Measurements from ENCODE around the gene ERCC5. TPM values are rescaled to one million over a fixed set of nuclear protein-coding genes. Genes with fewer than 3 reads are reported as not detected.

ERCC5 gene
- polyA plus RNA-seq, 1 donor (not counting 4 experiments of a cell fraction or from before 2014, with no cell fraction given), result 40.3 TPM

GRCh38 chr13:102875256-102875655, 29.4 kb downstream of the ERCC5 start:
- no peaks in the 10 kb centered on the region for H3K9me3 ChIP-seq (ENCODE audit: control insufficient read depth, low read depth, low read length)
- DNase-seq (ENCODE audit: low read depth, low spot score), result no peak
- peaks cover 4% of the 10 kb centered on the region for H3K79me2 ChIP-seq (ENCODE audit: control insufficient read depth, insufficient read depth, low read length)
- no peaks in the 10 kb centered on the region for H3K9me1 ChIP-seq (ENCODE audit: control insufficient read depth, extremely low read depth, insufficient read depth, low read length)
- peaks cover 6% of the 10 kb centered on the region for H3K4me1 ChIP-seq (ENCODE audit: control insufficient read depth, extremely low read depth, insufficient read depth, low read length)
- dilution Hi-C loops (cut with MboI; ENCODE audit: extremely low pct_ligation_motif_present, low sequenced_read_pairs), result no loop called here
- H4K20me1 ChIP-seq (ENCODE audit: control insufficient read depth, extremely low read depth, insufficient read depth, low read length), result no peaks in the 10 kb centered on the region
- FAIRE-seq, result no peak
- H3K9ac ChIP-seq (ENCODE audit: control insufficient read depth, extremely low read depth, insufficient read depth, low read length), result no peak overlapping the region
- TF ChIP-seq CTCF (optimal IDR thresholded peaks at IDR 0.05 in 1 of 3, IDR thresholded peaks at IDR 0.05 in 1 of 3, conservative IDR thresholded peaks at IDR 0.05 in 1 of 3; ENCODE audit: extremely low read depth in 1 of 3, insufficient read depth in 2 of 3, low read length in 3 of 3) (no peak), EZH2 (IDR thresholded peaks at IDR 0.05; ENCODE audit: low read length) (no peak)
- H3K4me3 ChIP-seq (ENCODE audit: control insufficient read depth in 2 of 3, extremely low read depth in 1 of 3, insufficient read depth in 2 of 3, low read depth in 1 of 3, low read length in 3 of 3), result no peak overlapping the region
- no peak overlapping the region for H3K4me2 ChIP-seq (ENCODE audit: control insufficient read depth, extremely low read depth, insufficient read depth, low read depth, low read length)
- no peak overlapping the region for H2AFZ ChIP-seq (ENCODE audit: control insufficient read depth, low read length)
- H3K27me3 ChIP-seq (ENCODE audit: control insufficient read depth, extremely low read depth, insufficient read depth, low read length), result no peaks in the 10 kb centered on the region
- peaks cover 14 to 16% of the 10 kb centered on the region in 2 experiments for H3K36me3 ChIP-seq (ENCODE audit: control insufficient read depth in 2 of 2, extremely low read depth in 1 of 2, insufficient read depth in 2 of 2, low read length in 2 of 2)
- H3K27ac ChIP-seq (ENCODE audit: control insufficient read depth, insufficient read depth, low read length), result no peak overlapping the region

GRCh38 chr13:102877303-102877702, 31.5 kb downstream of the ERCC5 start:
- Histone ChIP-seq H2AFZ (ENCODE audit: control insufficient read depth, low read length) (no peak overlapping the region), H3K4me2 (ENCODE audit: control insufficient read depth, extremely low read depth, insufficient read depth, low read depth, low read length) (no peak overlapping the region), H3K4me3 (ENCODE audit: control insufficient read depth in 2 of 3, extremely low read depth in 1 of 3, insufficient read depth in 2 of 3, low read depth in 1 of 3, low read length in 3 of 3) (no peak overlapping the region), H4K20me1 (ENCODE audit: control insufficient read depth, extremely low read depth, insufficient read depth, low read length) (no peaks in the 10 kb centered on the region), H3K27me3 (ENCODE audit: control insufficient read depth, extremely low read depth, insufficient read depth, low read length) (no peaks in the 10 kb centered on the region), H3K9me1 (ENCODE audit: control insufficient read depth, extremely low read depth, insufficient read depth, low read length) (no peaks in the 10 kb centered on the region), H3K36me3 (ENCODE audit: control insufficient read depth in 2 of 2, extremely low read depth in 1 of 2, insufficient read depth in 2 of 2, low read length in 2 of 2) (peaks cover 9 to 11% of the 10 kb centered on the region in 2 experiments), H3K9me3 (ENCODE audit: control insufficient read depth, low read depth, low read length) (no peaks in the 10 kb centered on the region), H3K4me1 (ENCODE audit: control insufficient read depth, extremely low read depth, insufficient read depth, low read length) (peaks cover 6% of the 10 kb centered on the region), H3K9ac (ENCODE audit: control insufficient read depth, extremely low read depth, insufficient read depth, low read length) (no peak overlapping the region), H3K27ac (ENCODE audit: control insufficient read depth, insufficient read depth, low read length) (no peak overlapping the region), H3K79me2 (ENCODE audit: control insufficient read depth, insufficient read depth, low read length) (no peaks in the 10 kb centered on the region)
- dilution Hi-C loops (cut with MboI; ENCODE audit: extremely low pct_ligation_motif_present, low sequenced_read_pairs), result no loop called here
- DNase-seq (ENCODE audit: low read depth, low spot score), result no peak
- no peak for TF ChIP-seq CTCF (optimal IDR thresholded peaks at IDR 0.05 in 1 of 3, IDR thresholded peaks at IDR 0.05 in 1 of 3, conservative IDR thresholded peaks at IDR 0.05 in 1 of 3; ENCODE audit: extremely low read depth in 1 of 3, insufficient read depth in 2 of 3, low read length in 3 of 3)
- no peak for TF ChIP-seq EZH2 (IDR thresholded peaks at IDR 0.05; ENCODE audit: low read length)
- FAIRE-seq, result no peak

Data from keratinocyte (primary cell).